Left ventricle myocardium superior (tissue), 1 donor: ENCODE data around the gene CLDN6. TPM values are rescaled to one million over a fixed set of nuclear protein-coding genes. Genes with fewer than 3 reads are reported as not detected.
A peak's percentile ranks its signal among the peaks of the same experiment; 100 is the strongest.

Source experiments
- ATAC-seq: fragments of 200-7000 bp; cut with Tn5 transposase; one replicate; pipeline ENCODE4 v1.9.1; 2020; ENCODE audit warnings: mild to moderate bottlenecking, moderate library complexity
- DNase-seq: peaks from one replicate; pipeline ENCODE4 v3.0.0-alpha.2; 2020
- intact Hi-C: fragments of 100-400 bp; cut with micrococcal nuclease; formaldehyde crosslinking; loops from one replicate; pipeline ENCODE4 v1.11.0; 2022
- total RNA-seq: library from RNA; stranded (reverse); fragmentation: NEBNext Ultra II Directional; extraction: Animal tissue kit (Norgen Biotek cat#: 25700); gene quantifications from one replicate; pipeline ENCODE4 v1.2.1, GENCODE V29; 2021
- donor health status: DM: no; HTN: yes; CAD: no; lungs with severe emphysema.

The CLDN6 gene
- total RNA-seq, 1 donor from 2014 or later, result not detected

GRCh38 chr16:3030222-3031212, 12.5 kb upstream of the CLDN6 start:
- DNase-seq (no peak), ATAC-seq (no peak)
- intact Hi-C loops, result no loop called here

GRCh38 chr16:3029491-3030221, 11.7 kb upstream of the CLDN6 start:
- intact Hi-C loops, result no loop called here
- DNase-seq (no peak), ATAC-seq (no peak)

GRCh38 chr16:3028716-3029319, 10.8 kb upstream of the CLDN6 start:
- DNase-seq (no peak), ATAC-seq (no peak)
- intact Hi-C loops, result no loop called here

GRCh38 chr16:3027983-3028715, 10.2 kb upstream of the CLDN6 start:
- peak; percentile 92 for DNase-seq
- intact Hi-C loops, result no loop called here
- peak; percentile 41 for ATAC-seq

GRCh38 chr16:3027489-3027795, 9.5 kb upstream of the CLDN6 start:
- ATAC-seq (no peak), DNase-seq (peak; percentile 25)
- intact Hi-C loops, result no loop called here

- no peak for ATAC-seq
- DNase-seq, result peak; percentile 13
- intact Hi-C loops, result no loop called here
These were observed 8.9 kb upstream of the CLDN6 start for GRCh38 chr16:3026609-3027488.

GRCh38 chr16:3026003-3026378, 8.0 kb upstream of the CLDN6 start:
- ATAC-seq (no peak), DNase-seq (peak; percentile 20)
- intact Hi-C loops, result no loop called here

GRCh38 chr16:3025032-3026002, 7.3 kb upstream of the CLDN6 start:
- ATAC-seq (no peak), DNase-seq (no peak)
- intact Hi-C loops, result no loop called here

- intact Hi-C loops, result no loop called here
- peak; percentile 67 for ATAC-seq
- DNase-seq, result peak; percentile 99
These were observed 5.9 kb upstream of the CLDN6 start, which contains the start of the genes HCFC1R1 and THOC6 for GRCh38 chr16:3023669-3024478. TSS of gene HCFC1R1 (minus strand) at chr16:3023942. CDS start at chr16:3023941, 1 bp downstream. TSS of gene THOC6 (plus strand) at chr16:3024035. CDS start at chr16:3024327, 292 bp downstream.

GRCh38 chr16:3023415-3023668, 5.4 kb upstream of the CLDN6 start:
- intact Hi-C loops, result no loop called here
- peak; percentile 0 for ATAC-seq
- DNase-seq, result no peak

- intact Hi-C loops, result no loop called here
- peak; percentile 1 for ATAC-seq
These were observed 4.9 kb upstream of the CLDN6 start for GRCh38 chr16:3022684-3023414.

GRCh38 chr16:3022208-3022683, 4.3 kb upstream of the CLDN6 start:
- peak; percentile 92 for DNase-seq
- intact Hi-C loops, result no loop called here
- peak; percentile 49 for ATAC-seq

More at GRCh38 chr16:3022684-3023414, 4.9 kb upstream of the CLDN6 start:
- no peak for DNase-seq

GRCh38 chr16:3021449-3022207, 3.6 kb upstream of the CLDN6 start:
- ATAC-seq, result peak; percentile 56
- DNase-seq, result peak; percentile 89
- intact Hi-C loops, result no loop called here

GRCh38 chr16:3020604-3021448, 2.8 kb upstream of the CLDN6 start:
- DNase-seq, result peak; percentile 82
- peak; percentile 48 for ATAC-seq
- intact Hi-C loops, result no loop called here
